ENCODE results near the gene DUOXA1.

DUOXA1 gene

GRCh38 chr15:45164914-45165313, 35.2 kb upstream of the DUOXA1 start:
- Histone ChIP-seq H3K9ac (ENCODE audit: low read length) (no peak overlapping the region), H3K4me1 (ENCODE audit: control insufficient read depth, insufficient read depth, low read length) (peaks cover 25% of the 10 kb centered on the region), H3K27me3 (ENCODE audit: control insufficient read depth, insufficient read depth, low read length) (no peaks in the 10 kb centered on the region), H3K36me3 (ENCODE audit: control insufficient read depth, insufficient read depth, low read length) (no peaks in the 10 kb centered on the region), H3K9me3 (ENCODE audit: control insufficient read depth, low read length) (no peaks in the 10 kb centered on the region), H3K4me3 (ENCODE audit: low read length) (no peak overlapping the region)

GRCh38 chr15:45163508-45163856, 33.8 kb upstream of the DUOXA1 start:
- H3K9ac ChIP-seq (ENCODE audit: low read length) = no peak overlapping the region
- H3K36me3 ChIP-seq (ENCODE audit: control insufficient read depth, insufficient read depth, low read length) = no peaks in the 10 kb centered on the region

GRCh38 chr15:45162771-45163507, 33.3 kb upstream of the DUOXA1 start:
- H3K4me1 ChIP-seq (ENCODE audit: control insufficient read depth, insufficient read depth, low read length) = peaks cover 25% of the 10 kb centered on the region
- no peaks in the 10 kb centered on the region for H3K36me3 ChIP-seq (ENCODE audit: control insufficient read depth, insufficient read depth, low read length)
- H3K4me3 ChIP-seq (ENCODE audit: low read length) = no peak overlapping the region
- H3K9me3 ChIP-seq (ENCODE audit: control insufficient read depth, low read length) = no peaks in the 10 kb centered on the region
- H3K27me3 ChIP-seq (ENCODE audit: control insufficient read depth, insufficient read depth, low read length) = no peaks in the 10 kb centered on the region
- no peak overlapping the region for H3K9ac ChIP-seq (ENCODE audit: low read length)

More at GRCh38 chr15:45163508-45163856, 33.8 kb upstream of the DUOXA1 start:
- Histone ChIP-seq H3K27me3 (ENCODE audit: control insufficient read depth, insufficient read depth, low read length) (no peaks in the 10 kb centered on the region), H3K9me3 (ENCODE audit: control insufficient read depth, low read length) (no peaks in the 10 kb centered on the region), H3K4me3 (ENCODE audit: low read length) (no peak overlapping the region), H3K4me1 (ENCODE audit: control insufficient read depth, insufficient read depth, low read length) (peaks cover 25% of the 10 kb centered on the region)

DNA sequence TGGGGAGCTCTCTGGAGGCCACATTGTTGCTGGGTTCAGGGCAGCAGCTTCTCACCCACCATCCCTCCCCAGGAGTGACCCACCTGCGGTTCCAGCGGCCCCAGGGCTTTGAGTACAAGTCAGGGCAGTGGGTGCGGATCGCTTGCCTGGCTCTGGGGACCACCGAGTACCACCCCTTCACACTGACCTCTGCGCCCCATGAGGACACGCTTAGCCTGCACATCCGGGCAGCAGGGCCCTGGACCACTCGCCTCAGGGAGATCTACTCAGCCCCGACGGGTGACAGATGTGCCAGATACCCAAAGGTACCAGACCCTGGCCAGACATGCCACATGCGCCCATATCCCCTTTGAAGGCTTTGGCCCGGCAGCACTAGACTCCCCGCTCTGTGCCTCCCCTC, 32.0 kb upstream of the DUOXA1 start:
- no peaks in the 10 kb centered on the region for H3K9me3 ChIP-seq (ENCODE audit: control insufficient read depth, low read length)
- no peak overlapping the region for H3K9ac ChIP-seq (ENCODE audit: low read length)
- H3K36me3 ChIP-seq (ENCODE audit: control insufficient read depth, insufficient read depth, low read length) = no peaks in the 10 kb centered on the region
- peaks cover 19% of the 10 kb centered on the region for H3K4me1 ChIP-seq (ENCODE audit: control insufficient read depth, insufficient read depth, low read length)
- no peak overlapping the region for H3K4me3 ChIP-seq (ENCODE audit: low read length)
- no peaks in the 10 kb centered on the region for H3K27me3 ChIP-seq (ENCODE audit: control insufficient read depth, insufficient read depth, low read length)

- no peak overlapping the region for H3K4me3 ChIP-seq (ENCODE audit: low read length)
- peaks cover 6% of the 10 kb centered on the region for H3K4me1 ChIP-seq (ENCODE audit: control insufficient read depth, insufficient read depth, low read length)
- no peaks in the 10 kb centered on the region for H3K36me3 ChIP-seq (ENCODE audit: control insufficient read depth, insufficient read depth, low read length)
- no peak overlapping the region for H3K9ac ChIP-seq (ENCODE audit: low read length)
- no peaks in the 10 kb centered on the region for H3K27me3 ChIP-seq (ENCODE audit: control insufficient read depth, insufficient read depth, low read length)
- H3K9me3 ChIP-seq (ENCODE audit: control insufficient read depth, low read length) = no peaks in the 10 kb centered on the region
These were observed 28.3 kb upstream of the DUOXA1 start for GRCh38 chr15:45157974-45158373.

DNA sequence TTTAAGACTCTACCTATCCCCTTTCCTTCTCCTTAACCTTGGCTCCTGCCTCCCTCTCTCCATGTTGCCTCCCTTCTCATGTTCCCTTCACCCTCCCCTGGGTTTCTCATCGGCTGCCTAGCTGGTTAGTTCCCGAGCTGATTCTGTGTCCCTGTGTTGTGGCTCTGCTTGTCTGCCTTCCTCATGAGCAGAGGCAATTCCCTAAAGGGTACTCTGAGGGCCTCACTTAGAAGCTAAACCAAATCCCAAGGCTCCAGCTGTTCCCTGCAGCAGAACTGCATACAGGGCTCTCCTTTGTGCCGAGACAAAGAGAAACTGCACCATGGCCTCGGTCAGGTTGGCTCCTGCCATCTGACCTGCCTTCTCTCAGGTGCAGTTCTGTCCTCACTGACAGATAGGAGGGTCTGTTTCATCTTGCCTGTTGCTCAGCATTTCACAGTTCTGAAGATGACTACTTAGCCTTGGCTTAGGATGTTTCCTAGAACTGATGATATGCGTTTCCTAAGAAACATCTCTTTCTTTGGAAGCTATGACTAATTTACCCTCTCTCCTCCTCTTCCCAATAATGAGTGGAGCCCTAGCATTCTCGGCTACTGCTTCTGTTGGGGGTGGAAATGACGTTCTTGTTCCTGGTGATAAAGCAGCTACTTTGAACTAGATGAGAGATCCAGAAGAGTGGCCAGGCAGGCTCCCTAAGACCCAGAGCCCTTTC, 27.2 kb upstream of the DUOXA1 start:
- Histone ChIP-seq H3K27me3 (ENCODE audit: control insufficient read depth, insufficient read depth, low read length) (no peaks in the 10 kb centered on the region), H3K4me1 (ENCODE audit: control insufficient read depth, insufficient read depth, low read length) (no peaks in the 10 kb centered on the region), H3K9ac (ENCODE audit: low read length) (no peak overlapping the region), H3K36me3 (ENCODE audit: control insufficient read depth, insufficient read depth, low read length) (no peaks in the 10 kb centered on the region), H3K9me3 (ENCODE audit: control insufficient read depth, low read length) (no peaks in the 10 kb centered on the region), H3K4me3 (ENCODE audit: low read length) (no peak overlapping the region)

DNA sequence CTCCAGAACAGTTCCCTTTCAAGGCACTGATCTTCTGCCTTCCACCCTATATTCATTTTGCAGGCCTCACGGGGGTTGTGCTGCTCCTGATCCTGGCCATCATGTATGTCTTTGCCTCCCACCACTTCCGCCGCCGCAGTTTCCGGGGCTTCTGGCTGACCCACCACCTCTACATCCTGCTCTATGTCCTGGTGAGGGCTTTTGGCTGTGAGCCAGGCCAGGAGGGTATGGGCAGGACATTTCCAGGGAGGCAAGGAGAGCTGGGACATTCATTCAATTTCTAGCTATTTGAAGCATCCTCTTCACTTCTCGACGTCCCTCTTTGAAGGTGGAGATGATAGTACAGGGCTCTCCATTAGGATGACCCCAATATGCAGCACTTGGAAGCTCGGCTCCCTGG, 26.1 kb upstream of the DUOXA1 start:
- H3K9me3 ChIP-seq (ENCODE audit: control insufficient read depth, low read length) = no peaks in the 10 kb centered on the region
- no peaks in the 10 kb centered on the region for H3K27me3 ChIP-seq (ENCODE audit: control insufficient read depth, insufficient read depth, low read length)
- H3K9ac ChIP-seq (ENCODE audit: low read length) = no peak overlapping the region
- no peaks in the 10 kb centered on the region for H3K36me3 ChIP-seq (ENCODE audit: control insufficient read depth, insufficient read depth, low read length)
- H3K4me3 ChIP-seq (ENCODE audit: low read length) = no peak overlapping the region
- no peaks in the 10 kb centered on the region for H3K4me1 ChIP-seq (ENCODE audit: control insufficient read depth, insufficient read depth, low read length)

DNA sequence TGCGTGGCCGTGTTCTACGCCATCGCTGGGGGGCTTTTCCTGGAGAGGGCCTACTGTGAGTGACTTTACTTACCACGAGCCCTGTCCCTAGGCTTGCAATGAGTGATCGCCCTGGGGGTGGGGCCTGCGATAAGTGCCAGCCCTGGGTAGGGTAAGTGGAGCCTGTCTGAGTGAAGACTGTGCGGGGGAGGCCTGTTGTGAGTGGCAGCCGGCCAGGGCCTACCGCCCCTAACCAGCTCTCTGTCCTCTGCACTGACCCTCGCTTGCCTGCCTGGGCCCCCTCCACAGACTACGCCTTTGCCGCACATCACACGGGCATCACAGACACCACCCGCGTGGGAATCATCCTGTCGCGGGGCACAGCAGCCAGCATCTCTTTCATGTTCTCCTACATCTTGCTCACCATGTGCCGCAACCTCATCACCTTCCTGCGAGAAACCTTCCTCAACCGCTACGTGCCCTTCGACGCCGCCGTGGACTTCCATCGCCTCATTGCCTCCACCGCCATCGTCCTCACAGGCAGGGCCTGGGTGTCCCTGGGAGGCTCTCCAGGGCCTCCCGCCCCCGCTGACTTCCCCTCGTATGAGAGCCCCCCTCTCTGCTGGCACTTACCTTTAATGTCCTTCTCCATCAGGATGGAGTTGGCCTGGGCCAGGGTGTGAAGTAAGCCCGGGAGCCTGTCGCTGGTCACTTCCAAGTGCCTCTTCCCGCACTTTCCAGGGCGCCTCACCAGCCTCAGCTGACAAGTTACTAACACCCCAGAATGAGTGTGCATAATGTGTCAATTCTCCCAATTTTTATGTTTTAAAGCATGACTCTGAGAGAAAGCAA, 22.5 kb upstream of the DUOXA1 start:
- no peaks in the 10 kb centered on the region for H3K36me3 ChIP-seq (ENCODE audit: control insufficient read depth, insufficient read depth, low read length)
- H3K27me3 ChIP-seq (ENCODE audit: control insufficient read depth, insufficient read depth, low read length) = no peaks in the 10 kb centered on the region
- no peak overlapping the region for H3K4me3 ChIP-seq (ENCODE audit: low read length)
- peaks cover 3% of the 10 kb centered on the region for H3K4me1 ChIP-seq (ENCODE audit: control insufficient read depth, insufficient read depth, low read length)
- no peak overlapping the region for H3K9ac ChIP-seq (ENCODE audit: low read length)
- no peaks in the 10 kb centered on the region for H3K9me3 ChIP-seq (ENCODE audit: control insufficient read depth, low read length)

DNA sequence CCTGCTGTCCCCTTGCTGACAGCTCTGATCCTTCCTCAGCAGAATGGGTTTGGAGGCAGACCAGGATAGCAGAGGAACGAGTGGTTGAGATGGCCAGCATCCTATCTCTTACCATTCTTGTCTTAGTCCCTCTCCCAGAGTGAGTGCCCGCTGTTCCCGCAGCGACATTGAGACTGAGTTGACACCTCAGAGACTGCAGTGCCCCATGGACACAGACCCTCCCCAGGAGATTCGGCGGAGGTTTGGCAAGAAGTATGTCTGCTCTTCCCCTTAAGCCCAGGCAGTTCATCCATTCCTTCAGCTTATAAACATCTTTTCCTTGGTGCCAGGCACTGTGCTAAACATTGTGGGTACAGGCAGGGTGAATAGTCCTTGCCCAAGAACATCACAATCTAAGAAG, 21.3 kb upstream of the DUOXA1 start:
- H3K9me3 ChIP-seq (ENCODE audit: control insufficient read depth, low read length) = no peaks in the 10 kb centered on the region
- H3K9ac ChIP-seq (ENCODE audit: low read length) = no peak overlapping the region
- H3K4me3 ChIP-seq (ENCODE audit: low read length) = no peak overlapping the region
- no peaks in the 10 kb centered on the region for H3K27me3 ChIP-seq (ENCODE audit: control insufficient read depth, insufficient read depth, low read length)
- H3K4me1 ChIP-seq (ENCODE audit: control insufficient read depth, insufficient read depth, low read length) = peaks cover 10% of the 10 kb centered on the region
- H3K36me3 ChIP-seq (ENCODE audit: control insufficient read depth, insufficient read depth, low read length) = no peaks in the 10 kb centered on the region

DNA sequence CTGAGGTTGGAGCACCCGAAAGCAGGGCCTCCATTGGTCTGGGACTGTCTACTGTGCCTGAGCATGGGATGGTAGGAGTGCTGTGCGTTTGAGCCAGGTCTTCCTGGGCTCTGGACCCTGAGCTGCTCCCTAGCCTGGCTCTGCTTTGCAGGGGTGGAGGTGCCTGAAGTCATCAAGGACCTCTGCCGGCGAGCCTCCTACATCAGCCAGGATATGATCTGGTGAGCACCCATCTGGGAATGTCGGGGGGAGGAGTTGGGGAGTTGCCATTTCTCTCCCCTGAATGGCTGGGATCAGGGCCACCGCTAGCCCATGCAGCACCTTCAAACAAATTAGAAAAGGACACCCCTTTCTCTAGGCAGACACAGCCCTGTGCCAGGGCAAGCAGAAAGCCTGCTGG, 20.8 kb upstream of the DUOXA1 start:
- H3K36me3 ChIP-seq (ENCODE audit: control insufficient read depth, insufficient read depth, low read length) = no peaks in the 10 kb centered on the region

GRCh38 chr15:45149060-45149459, 19.4 kb upstream of the DUOXA1 start:
- Histone ChIP-seq H3K27me3 (ENCODE audit: control insufficient read depth, insufficient read depth, low read length) (no peaks in the 10 kb centered on the region), H3K9ac (ENCODE audit: low read length) (no peak overlapping the region), H3K4me1 (ENCODE audit: control insufficient read depth, insufficient read depth, low read length) (peaks cover 11% of the 10 kb centered on the region), H3K4me3 (ENCODE audit: low read length) (no peak overlapping the region), H3K9me3 (ENCODE audit: control insufficient read depth, low read length) (no peaks in the 10 kb centered on the region), H3K36me3 (ENCODE audit: control insufficient read depth, insufficient read depth, low read length) (no peaks in the 10 kb centered on the region)

More for the DNA sequence above, 20.8 kb upstream of the DUOXA1 start:
- Histone ChIP-seq H3K9ac (ENCODE audit: low read length) (no peak overlapping the region), H3K4me1 (ENCODE audit: control insufficient read depth, insufficient read depth, low read length) (peaks cover 11% of the 10 kb centered on the region), H3K9me3 (ENCODE audit: control insufficient read depth, low read length) (no peaks in the 10 kb centered on the region), H3K27me3 (ENCODE audit: control insufficient read depth, insufficient read depth, low read length) (no peaks in the 10 kb centered on the region), H3K4me3 (ENCODE audit: low read length) (no peak overlapping the region)
